RWPE1 (cell line): Measurements from ENCODE around the gene MRPL27.

Source experiments
- CTCF ChIA-PET: fragments of 350-600 bp; sonication (Branson Sonifier 250); formaldehyde crosslinking; extraction: SDS; loops from one replicate; lab custom pipeline; 2021; lab: Yijun Ruan, JAX
- POLR2A ChIA-PET: fragments of 400-600 bp; formaldehyde crosslinking; extraction: SDS; loops from one replicate; lab custom pipeline; 2020; ENCODE audit warnings: antibody characterized with exemption; ENCODE audit not compliant: low non-redundant PET; lab: Yijun Ruan, JAX
- DNase-seq: peaks from one replicate; pipeline ENCODE4 v3.0.0; 2012; ENCODE audit warnings: low spot score
- H3K27ac ChIP-seq: fragments of 450-650 bp; 2 replicates; pipeline ENCODE4 v1.5.1; 2017
- CTCF ChIP-seq: fragments of 450-650 bp; conservative IDR thresholded peaks from 2 replicates; pipeline ENCODE4 v1.5.1; 2017; ENCODE audit warnings: low read depth, mild to moderate bottlenecking

The MRPL27 gene

GRCh38 chr17:50389534-50389933, 16.6 kb upstream of the MRPL27 start:
- ChIA-PET POLR2A (no interaction called here), CTCF (interaction anchor here (0.6 kb wide), 1 partner anchor 111 kb away, joined by 3 read pairs; no protein-coding TSS in a partner anchor)
- no peak for TF ChIP-seq CTCF
- H3K27ac ChIP-seq: no peak overlapping the region
- no peak for DNase-seq

- H3K27ac ChIP-seq: no peak overlapping the region
- CTCF ChIA-PET: interaction anchor here (0.8 to 1.2 kb wide), 2 partner anchors 9 to 296 kb away, joined by 3 read pairs; partner anchors contain the start of gene LRRC59
- no peak for DNase-seq
- no peak for TF ChIP-seq CTCF
- POLR2A ChIA-PET: interaction anchor here (0.5 kb wide), 1 partner anchor 16 kb away, joined by 3 read pairs; no protein-coding TSS in a partner anchor
These were observed 15.7 kb upstream of the MRPL27 start for GRCh38 chr17:50388728-50389127.

GRCh38 chr17:50386510-50386909, 13.5 kb upstream of the MRPL27 start:
- ChIA-PET CTCF (no interaction called here), POLR2A (no interaction called here)
- DNase-seq: no peak

GRCh38 chr17:50382931-50383330, 9.9 kb upstream of the MRPL27 start:
- H3K27ac ChIP-seq: peak overlapping the region; percentile 17
- POLR2A ChIA-PET: no interaction called here
- CTCF ChIA-PET: no interaction called here
- no peak for DNase-seq
- TF ChIP-seq CTCF: no peak

More at GRCh38 chr17:50386510-50386909, 13.5 kb upstream of the MRPL27 start:
- no peak overlapping the region for H3K27ac ChIP-seq
- TF ChIP-seq CTCF: no peak

GRCh38 chr17:50381920-50382319, 8.9 kb upstream of the MRPL27 start:
- DNase-seq: no peak
- CTCF ChIA-PET: interaction anchor here (0.8 to 2.0 kb wide), 2 partner anchors 16 to 97 kb away, joined by 4 to 7 read pairs; partner anchors contain the start of gene LRRC59
- no peak overlapping the region for H3K27ac ChIP-seq
- POLR2A ChIA-PET: no interaction called here
- no peak for TF ChIP-seq CTCF

- CTCF ChIA-PET: interaction anchor here (0.6 to 2.0 kb wide), 3 partner anchors 16 to 98 kb away, joined by 4 to 7 read pairs (median 4); partner anchors contain the start of gene LRRC59
- H3K27ac ChIP-seq: no peak overlapping the region
- POLR2A ChIA-PET: no interaction called here
- TF ChIP-seq CTCF: no peak
- DNase-seq: no peak
These were observed 8.4 kb upstream of the MRPL27 start for GRCh38 chr17:50381260-50381815.
